NCI-H2227 treated with DMSO at 0.1 percent for 48 hours (cell line): ENCODE data around the gene PLCB2.

Experiments used
- DNase-seq: peaks from one replicate; lab custom pipeline; 2025; lab: John Stamatoyannopoulos, UW

The PLCB2 gene

GRCh38 chr15:40327457-40327856, 19.7 kb upstream of the PLCB2 start:
- DNase-seq, result no peak

- no peak for DNase-seq
Observed at GRCh38 chr15:40325700-40326099, 18.0 kb upstream of the PLCB2 start.

- DNase-seq, result no peak
Observed at GRCh38 chr15:40325188-40325587, 17.5 kb upstream of the PLCB2 start.

DNA sequence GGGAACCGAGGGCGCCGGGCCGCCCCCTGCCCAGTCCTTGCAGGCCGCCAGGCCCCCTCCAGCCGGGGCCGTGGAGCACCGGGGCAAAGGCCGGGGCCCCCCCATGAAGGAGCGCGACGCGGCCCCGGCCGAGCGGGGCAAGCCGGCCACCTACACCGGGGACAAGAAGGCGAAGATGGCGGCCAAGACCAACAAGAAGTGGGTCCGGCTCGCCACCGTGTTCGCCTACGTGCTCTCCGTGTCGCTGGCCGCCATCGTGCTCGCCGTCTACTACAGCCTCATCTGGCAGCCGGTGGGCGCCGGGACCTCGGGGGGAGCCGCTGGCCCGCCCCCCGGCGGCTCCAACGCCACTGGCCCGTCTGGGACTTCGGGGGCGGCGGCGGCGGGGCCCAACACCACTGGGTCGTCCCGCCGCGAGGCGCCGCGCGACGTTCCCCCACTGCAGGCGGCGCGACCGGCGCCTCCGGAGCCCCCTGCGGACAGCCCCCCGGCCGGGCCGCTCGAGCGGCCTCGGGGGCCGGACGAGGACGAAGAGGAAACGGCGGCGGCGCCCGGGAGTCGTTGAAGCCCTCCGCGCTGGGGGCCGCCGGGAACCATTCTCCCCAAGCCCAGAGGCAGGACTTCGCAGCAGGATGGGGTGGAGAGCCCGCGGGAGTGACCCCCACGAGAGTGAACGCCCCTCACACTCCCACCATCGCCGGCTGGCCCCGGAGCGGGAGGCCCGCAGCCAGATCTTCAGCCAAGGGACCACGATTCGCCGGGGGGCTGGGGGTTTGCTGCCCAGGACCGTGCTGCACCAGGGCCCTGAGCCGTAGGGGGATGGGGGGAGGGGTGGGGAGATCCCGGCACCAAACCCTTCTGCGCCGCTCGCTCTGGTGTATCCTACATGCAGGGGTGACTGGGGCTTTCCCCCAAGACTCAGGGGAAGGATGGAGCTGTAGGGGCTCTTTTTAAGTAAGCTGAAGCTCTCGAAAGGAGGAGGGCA, 16.5 kb upstream of the PLCB2 start:
- DNase-seq, result no peak

GRCh38 chr15:40323239-40323952, 15.7 kb upstream of the PLCB2 start, which contains the start of gene INAFM2:
INAFM2 (plus strand) TSS chr15:40323692; CDS start chr15:40324056, 364 bp downstream.
- DNase-seq, result peak; percentile 91

DNA sequence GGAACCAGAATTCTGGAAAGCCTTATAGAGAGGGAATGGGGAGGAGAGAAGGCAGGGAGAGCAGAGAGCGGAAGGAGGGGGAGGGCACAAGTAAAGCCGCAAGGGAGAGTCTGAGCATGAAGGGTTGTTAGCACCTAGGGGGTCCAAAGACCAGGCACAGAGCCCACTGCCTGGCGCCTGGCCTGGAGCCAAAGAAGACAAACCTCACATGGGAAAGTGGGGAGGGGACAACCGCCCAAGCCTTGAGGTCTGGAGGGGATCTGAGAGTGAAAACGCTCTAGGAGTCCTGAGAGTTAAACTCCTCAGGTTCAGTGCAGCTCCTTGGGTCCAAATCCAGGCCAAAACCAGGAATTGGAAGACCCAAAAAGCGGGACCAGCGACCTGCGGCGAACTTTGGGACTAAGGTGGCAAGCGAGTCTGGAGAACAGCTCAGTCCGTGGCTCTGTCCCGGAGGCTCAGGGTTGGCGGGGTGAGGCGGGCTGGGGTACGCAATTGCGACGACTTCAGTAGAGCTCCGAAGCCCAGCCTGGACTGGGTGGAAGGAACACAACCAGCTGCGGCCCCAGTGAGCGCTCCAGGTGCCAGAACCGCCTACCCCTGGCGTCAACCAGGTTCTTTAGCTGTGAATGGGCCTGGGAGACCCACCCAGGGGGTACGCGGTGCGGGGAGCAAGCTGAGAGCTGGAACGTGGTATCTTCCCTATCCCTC, 14.9 kb upstream of the PLCB2 start:
- DNase-seq, result peak; percentile 38

- peak; percentile 59 for DNase-seq
Observed at GRCh38 chr15:40320931-40321371, 13.2 kb upstream of the PLCB2 start.

DNA sequence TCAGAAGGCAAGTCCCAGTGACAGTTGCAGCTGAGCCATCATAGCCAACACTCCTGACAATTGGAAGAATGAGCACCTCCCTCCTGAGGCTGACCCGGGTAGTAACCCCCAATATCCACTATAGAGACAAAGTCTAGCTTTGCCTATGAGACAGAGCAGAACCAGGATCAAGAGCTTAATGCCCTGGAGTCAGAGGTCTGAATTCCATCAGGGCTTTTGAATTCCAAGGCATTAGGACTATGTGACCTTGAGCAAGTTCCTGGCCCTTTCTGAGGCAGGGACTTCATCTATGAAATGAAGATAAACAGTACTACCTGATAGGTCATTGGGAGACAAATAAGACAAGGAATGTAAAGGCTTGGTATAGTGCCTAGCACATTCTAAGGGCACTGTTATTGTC, 12.7 kb upstream of the PLCB2 start:
- DNase-seq, result no peak

- no peak for DNase-seq
Observed at GRCh38 chr15:40317580-40317979, 9.8 kb upstream of the PLCB2 start.

- no peak for DNase-seq
Observed at GRCh38 chr15:40316931-40317330, 9.2 kb upstream of the PLCB2 start.

DNA sequence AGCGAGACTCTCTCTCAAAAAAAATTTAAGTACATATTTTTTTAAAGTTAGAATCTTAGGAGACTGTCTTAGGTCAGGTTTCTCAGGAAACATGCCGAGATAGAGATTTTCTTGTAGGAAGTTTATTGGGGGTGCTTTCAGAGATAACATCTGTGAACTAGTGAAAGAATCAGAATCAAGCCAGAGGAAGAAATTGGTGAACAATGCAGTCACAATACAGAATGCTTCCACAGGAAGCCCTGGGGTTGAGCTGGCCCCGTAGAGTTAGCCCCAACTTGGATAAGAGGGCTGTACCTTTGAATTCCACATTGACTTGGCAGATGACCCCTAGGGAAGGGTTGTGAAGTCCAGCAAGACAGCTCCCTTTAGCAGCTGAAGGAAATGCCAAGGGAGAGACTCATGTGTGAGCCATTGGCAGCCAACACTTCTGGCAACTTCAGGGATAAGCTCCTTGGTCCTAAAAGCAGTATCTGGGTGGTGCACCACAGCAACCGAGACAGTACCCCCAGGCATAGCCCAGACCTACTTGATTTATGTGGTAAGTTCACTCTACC, 7.1 kb upstream of the PLCB2 start:
- DNase-seq, result no peak

GRCh38 chr15:40313531-40314398, 6.0 kb upstream of the PLCB2 start:
- peak; percentile 46 for DNase-seq

DNA sequence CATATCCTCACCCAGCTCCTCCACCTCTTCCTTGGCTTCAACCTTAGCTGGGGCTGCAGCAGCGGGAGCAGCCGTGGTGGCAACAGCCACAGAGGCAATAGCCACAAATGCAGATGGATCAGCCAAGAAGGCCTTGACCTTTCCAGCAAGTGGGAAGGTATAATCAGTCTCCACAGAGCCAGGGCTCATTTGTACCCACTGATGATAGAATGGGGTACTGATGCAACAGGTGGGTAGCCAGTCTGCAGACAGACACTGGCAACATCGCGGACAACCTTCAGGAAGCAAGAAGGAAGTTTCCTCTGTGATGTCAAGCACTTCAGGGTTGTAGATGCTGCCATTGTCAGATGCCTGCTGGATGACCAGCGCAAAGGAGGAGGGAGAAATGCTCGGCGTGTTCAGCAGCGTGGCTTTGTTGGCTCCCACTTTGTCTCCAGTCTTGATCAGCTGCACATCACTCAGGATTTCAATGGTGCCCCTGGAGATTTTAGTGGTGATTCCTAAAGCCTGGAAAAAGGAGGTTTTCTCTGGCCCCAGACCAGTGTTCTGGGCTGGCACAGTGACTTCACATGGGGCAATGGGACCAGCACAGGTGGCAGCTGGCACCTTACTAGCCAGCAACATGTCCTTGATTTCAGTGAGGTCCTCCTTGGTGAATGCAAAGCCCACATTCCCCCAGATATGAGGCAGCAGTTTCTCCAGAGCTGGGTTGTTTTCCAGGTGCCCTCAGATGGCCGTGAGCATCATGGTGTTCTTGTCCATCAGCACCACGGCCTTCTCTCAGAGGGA, 4.8 kb upstream of the PLCB2 start:
- no peak for DNase-seq

DNA sequence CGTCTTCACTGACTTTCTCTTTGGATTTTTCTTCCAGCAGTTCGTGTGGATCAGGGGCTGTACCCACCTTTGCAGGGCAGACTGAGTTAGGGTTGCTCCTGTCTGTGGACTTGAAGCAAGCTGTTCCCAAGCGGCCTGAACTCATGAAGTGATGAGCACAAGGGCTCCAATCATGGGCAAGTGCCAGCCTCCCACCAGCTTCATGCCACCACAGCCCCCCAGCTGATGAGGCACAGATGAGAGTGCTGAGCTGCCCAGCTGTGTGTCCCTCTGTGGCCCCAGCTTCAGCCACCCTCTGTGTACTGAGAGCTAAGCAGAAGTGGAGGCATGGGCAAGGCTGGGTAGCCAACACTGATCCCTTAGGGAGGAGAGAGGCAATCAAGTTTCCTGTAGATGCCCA, 3.3 kb upstream of the PLCB2 start:
- no peak for DNase-seq

DNA sequence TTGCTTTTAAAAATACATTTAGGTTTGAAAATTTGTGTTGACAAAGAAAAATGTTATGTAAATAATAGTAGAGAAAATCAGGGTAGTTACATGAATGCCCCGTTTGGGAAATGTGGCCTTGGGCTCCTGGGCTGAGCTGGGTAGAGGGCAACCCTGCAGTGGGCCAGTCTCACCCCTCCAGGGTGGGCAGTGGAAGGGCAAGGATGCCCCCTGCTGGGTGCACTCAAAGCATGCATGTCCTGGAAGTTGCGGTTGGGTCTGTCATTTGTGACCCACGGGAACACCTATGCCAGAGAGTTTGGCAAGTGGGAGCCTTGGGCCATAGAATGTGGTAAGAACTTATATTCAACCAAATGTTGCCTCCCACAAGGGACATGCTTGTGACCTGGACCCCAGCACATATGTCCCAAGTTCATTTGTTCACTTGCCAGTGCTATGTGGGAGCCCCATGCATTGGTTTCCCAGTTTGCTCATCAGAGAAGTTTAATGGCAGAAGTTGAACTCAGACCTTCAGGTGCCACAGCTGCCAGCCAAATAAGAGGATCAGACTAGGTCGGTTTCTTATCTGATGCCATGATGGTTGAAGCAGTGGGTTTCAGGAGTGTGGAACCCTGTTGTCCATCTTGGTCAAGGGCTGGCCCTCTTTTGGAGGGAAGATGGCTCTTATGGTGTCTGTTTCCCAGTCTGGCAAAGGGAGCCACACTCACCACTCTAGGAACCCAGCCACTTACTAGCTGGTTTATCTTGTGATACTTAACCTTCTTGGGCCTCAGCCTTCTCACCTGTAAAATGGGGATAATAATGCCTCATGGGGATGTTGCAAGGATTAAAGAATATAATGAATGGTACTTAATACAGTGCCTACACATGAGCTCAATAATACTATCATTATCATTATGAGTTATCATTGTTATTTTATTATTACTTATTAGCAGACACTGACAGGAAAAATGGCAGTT, 2.5 kb upstream of the PLCB2 start:
- DNase-seq, result no peak

- no peak for DNase-seq
Observed at GRCh38 chr15:40309344-40309862, 1.7 kb upstream of the PLCB2 start.

- DNase-seq, result no peak
Observed at GRCh38 chr15:40306908-40307307, 827 bp downstream of the PLCB2 start.

GRCh38 chr15:40306371-40306770, 1.4 kb downstream of the PLCB2 start:
- DNase-seq, result no peak

- no peak for DNase-seq
Observed at GRCh38 chr15:40305281-40305680, 2.5 kb downstream of the PLCB2 start.
